ENCODE measurements around the gene LTA. TPM values are rescaled to one million over a fixed set of nuclear protein-coding genes. Genes with fewer than 3 reads are reported as not detected.

LTA gene
- total RNA-seq, 1 experiment from 2014 or later = 0.72 TPM

- H3K27me3 ChIP-seq (ENCODE audit: control insufficient read depth, insufficient read depth, low read length) = no peaks in the 10 kb centered on the region
- peak within 1 kb of the TSS; percentile 100 for H3K27ac ChIP-seq (ENCODE audit: low read length)
- CTCF ChIA-PET = interaction anchor here (0.6 kb wide), 1 partner anchor 85 kb away, joined by 3 read pairs; no protein-coding TSS in a partner anchor
- peaks cover 12% of the 10 kb centered on the region for H3K4me1 ChIP-seq (ENCODE audit: control insufficient read depth, insufficient read depth, low read length)
- peak; percentile 85 for ATAC-seq
- DNase-seq (ENCODE audit: low read depth, low spot score) = no peak
- intact Hi-C loops (cut with micrococcal nuclease; ENCODE audit: unreplicated experiment) = loop anchor here (1.0 kb wide), 1 partner anchor 10 kb away; no protein-coding TSS in a partner anchor
- POLR2A ChIA-PET = no interaction called here
- H3K4me3 ChIP-seq (ENCODE audit: low read depth in 2 of 2, low read length in 2 of 2) = peak within 1 kb of the TSS; percentile 83 to 84
- H3K36me3 ChIP-seq (ENCODE audit: control insufficient read depth, insufficient read depth, low read length) = peaks cover 22% of the 10 kb centered on the region
- H3K9me3 ChIP-seq (ENCODE audit: control insufficient read depth, insufficient read depth, low read depth, low read length) = no peaks in the 10 kb centered on the region
- TF ChIP-seq CTCF (IDR thresholded peaks at IDR 0.05) (no peak), POLR2AphosphoS5 (IDR thresholded peaks at IDR 0.05; ENCODE audit: low read depth, low read length) (no peak; the same call in 1 of the 2 replicates), SIN3A (IDR thresholded peaks at IDR 0.05; ENCODE audit: borderline replicate concordance, insufficient read depth, low read depth, low read length) (0 out of 2 replicates have a peak, but pooled peaks have one; percentile 81), TCF7L2 (IDR thresholded peaks at IDR 0.05; ENCODE audit: low read depth, low read length) (no peak; the same call in 1 of the 2 replicates)
- in situ Hi-C loops (cut with HindIII; ENCODE audit: low pct_unique_long_range_greater_than_20kb, low sequenced_read_pairs) = no loop called here
- BruUV-seq (replicated peaks) = no TSS peak
Measured at GRCh38 chr6:31620586-31621319, 48.7 kb downstream of the LTA start, which contains the start of gene PRRC2A. PRRC2A (plus strand) TSS chr6:31620715; CDS start chr6:31622790, 2,075 bp downstream.

GRCh38 chr6:31621320-31621939 lies 49.3 kb downstream of the LTA start:
- H3K4me3 ChIP-seq (ENCODE audit: low read depth in 2 of 2, low read length in 2 of 2) = peak overlapping the region; percentile 83 to 84
- peaks cover 27% of the 10 kb centered on the region for H3K36me3 ChIP-seq (ENCODE audit: control insufficient read depth, insufficient read depth, low read length)
- H3K27ac ChIP-seq (ENCODE audit: low read length) = peak overlapping the region; percentile 100
- in situ Hi-C loops (cut with HindIII; ENCODE audit: low pct_unique_long_range_greater_than_20kb, low sequenced_read_pairs) = no loop called here
- H3K9me3 ChIP-seq (ENCODE audit: control insufficient read depth, insufficient read depth, low read depth, low read length) = no peaks in the 10 kb centered on the region
- ChIA-PET CTCF (interaction anchor here (0.6 kb wide), 1 partner anchor 86 kb away, joined by 3 read pairs; no protein-coding TSS in a partner anchor), POLR2A (no interaction called here)
- TSS peak; percentile 84 for BruUV-seq (replicated peaks)
- intact Hi-C loops (cut with micrococcal nuclease; ENCODE audit: unreplicated experiment) = loop anchor here (1.0 kb wide), 1 partner anchor 9 kb away; no protein-coding TSS in a partner anchor
- TF ChIP-seq REST (IDR thresholded peaks at IDR 0.05; ENCODE audit: insufficient read depth in 1 of 2, low read depth in 2 of 2, low read length in 1 of 2) (no peak), POLR2AphosphoS5 (IDR thresholded peaks at IDR 0.05; ENCODE audit: low read depth, low read length) (no peak; the same call in 1 of the 2 replicates), CTCF (IDR thresholded peaks at IDR 0.05) (no peak), TCF7L2 (IDR thresholded peaks at IDR 0.05; ENCODE audit: low read depth, low read length) (no peak; the same call in 1 of the 2 replicates), SIN3A (IDR thresholded peaks at IDR 0.05; ENCODE audit: borderline replicate concordance, insufficient read depth, low read depth, low read length) (no peak)
- DNase-seq (ENCODE audit: low read depth, low spot score) (no peak), ATAC-seq (no peak)
- no peaks in the 10 kb centered on the region for H3K27me3 ChIP-seq (ENCODE audit: control insufficient read depth, insufficient read depth, low read length)
- H3K4me1 ChIP-seq (ENCODE audit: control insufficient read depth, insufficient read depth, low read length) = peaks cover 12% of the 10 kb centered on the region

All from Panc1 (cell line).